K562 (cell line): Measurements from ENCODE around the gene TMED4. TPM values are rescaled to one million over a fixed set of nuclear protein-coding genes. Genes with fewer than 3 reads are reported as not detected.

ENCODE experiments used
- CXXC5 ChIP-seq: fragments of 250-450 bp; sonication (Bioruptor Pico); IDR thresholded peaks from 2 replicates; pipeline ENCODE4 v1.8.0; 2022; ENCODE audit warnings: inconsistent platforms, mild to moderate bottlenecking, moderate library complexity
- DMBX1 ChIP-seq: fragments of 250-450 bp; sonication (Bioruptor Pico); IDR thresholded peaks from 2 replicates; pipeline ENCODE4 v1.8.0; 2022; ENCODE audit warnings: inconsistent platforms, mild to moderate bottlenecking, moderate library complexity, borderline replicate concordance
- ELK3 ChIP-seq: fragments of 450-650 bp; formaldehyde crosslinking; IDR thresholded peaks from 2 replicates; pipeline ENCODE4 v1.4.0; 2020; ENCODE audit warnings: mild to moderate bottlenecking
- ETV6 ChIP-seq, 3 experiments: fragments of 150-350 bp in 1 of 3; sonication (generic) in 1 of 3; formaldehyde crosslinking in 1 of 3; IDR thresholded peaks; 2 replicates each; pipeline versions ENCODE4 v1.6.1 to v1.8.0; 2014 to 2022; ENCODE audit warnings: borderline replicate concordance in 2 of 3, low read depth in 2 of 3, antibody characterized with exemption in 1 of 3, low read length in 1 of 3, mild to moderate bottlenecking in 1 of 3, missing genetic modification reagents in 1 of 3
- GTF2F1 ChIP-seq: IDR thresholded peaks from 2 replicates; pipeline ENCODE4 v1.6.1; 2011; ENCODE audit warnings: low read depth, low read length, improper control_type of control experiment
- GTF3C2 ChIP-seq: IDR thresholded peaks from 3 replicates; pipeline ENCODE4 v1.6.1; 2011; ENCODE audit warnings: borderline replicate concordance, mild to moderate bottlenecking, moderate library complexity; ENCODE audit not compliant: insufficient read length; ENCODE audit errors: extremely low read depth
- HDGF ChIP-seq: fragments of 450-650 bp; IDR thresholded peaks from 2 replicates; pipeline ENCODE4 v1.6.1; 2016
- HOXB6 ChIP-seq: fragments of 250-450 bp; sonication (Bioruptor Pico); IDR thresholded peaks from 2 replicates; pipeline ENCODE4 v1.5.1; 2022; ENCODE audit warnings: mild to moderate bottlenecking, borderline replicate concordance
- MAX ChIP-seq: sonication (generic); formaldehyde crosslinking; IDR thresholded peaks from 2 replicates; pipeline ENCODE4 v1.9.0; 2022; ENCODE audit warnings: mild to moderate bottlenecking, missing genetic modification reagents
- NCOA1 ChIP-seq: fragments of 450-650 bp; IDR thresholded peaks from 2 replicates; pipeline ENCODE4 v1.6.1; 2016; ENCODE audit warnings: low read depth
- SMAD2 ChIP-seq: fragments of 150-350 bp; IDR thresholded peaks from 2 replicates; pipeline ENCODE4 v1.6.1; 2014; ENCODE audit warnings: low read depth, mild to moderate bottlenecking, low read length
- SNRNP70 ChIP-seq: fragments of 200-400 bp; formaldehyde crosslinking; optimal IDR thresholded peaks from 2 replicates; pipeline ENCODE3; 2017; ENCODE audit warnings: low read depth, low read length
- SRSF7 ChIP-seq: fragments of 200-400 bp; formaldehyde crosslinking; optimal IDR thresholded peaks from 2 replicates; pipeline ENCODE3; 2017; ENCODE audit warnings: mild to moderate bottlenecking, low read depth, low read length
- TAF15 ChIP-seq: fragments of 200-400 bp; formaldehyde crosslinking; IDR thresholded peaks from 2 replicates; pipeline ENCODE4 v1.6.1; 2017; ENCODE audit warnings: mild to moderate bottlenecking, low read depth, low read length, moderate library complexity
- ZBTB1 ChIP-seq: sonication (generic); formaldehyde crosslinking; IDR thresholded peaks from 2 replicates; pipeline ENCODE4 v1.8.1; 2023; ENCODE audit warnings: missing genetic modification reagents, low read depth, mild to moderate bottlenecking, borderline replicate concordance
- ZNF12 ChIP-seq: sonication (generic); formaldehyde crosslinking; IDR thresholded peaks from 2 replicates; pipeline ENCODE4 v1.4.0; 2020; ENCODE audit warnings: mild to moderate bottlenecking, missing genetic modification reagents
- ZNF232 ChIP-seq: sonication (generic); formaldehyde crosslinking; IDR thresholded peaks from 2 replicates; pipeline ENCODE4 v1.8.0; 2022; ENCODE audit warnings: mild to moderate bottlenecking, missing genetic modification reagents
- ZNF668 ChIP-seq: fragments of 250-450 bp; sonication (Bioruptor Pico); IDR thresholded peaks from 2 replicates; pipeline ENCODE4 v1.8.0; 2022; ENCODE audit warnings: mild to moderate bottlenecking, inconsistent platforms
- polyA plus RNA-seq, 8 experiments: library from polyadenylated mRNA; depleted of rRNA in 4 of 8; stranded (reverse) in 5 of 8; unstranded in 3 of 8; fragments of >200 nt; fragmentation: Nextera tagmentation in 2 of 8; fragmentation: Illumina TruSeq in 1 of 8; extraction: Ambion mirVana in 2 of 8; extraction: Trizol in 1 of 8; gene quantifications; 2 replicates each; pipeline versions ENCODE4 v1.2.1 to v1.2.3, GENCODE V29; 2011 to 2014; ENCODE audit warnings: inconsistent platforms in 1 of 8, missing spikeins in 1 of 8
- total RNA-seq, 7 experiments: library from RNA; depleted of rRNA in 6 of 7; stranded (reverse); fragments of >200 nt in 6 of 7; fragmentation: Illumina TruSeq in 2 of 7; extraction: Trizol in 2 of 7; gene quantifications; 2 replicates each; pipeline versions ENCODE4 v1.2.1 to v1.2.3, GENCODE V29; 2011 to 2021; ENCODE audit warnings: low replicate concordance in 1 of 7
- TF ChIP-seq, protein P1 (sequence below): sonication (generic); formaldehyde crosslinking; IDR thresholded peaks from 2 replicates; pipeline ENCODE4 v1.8.1; 2022; ENCODE audit warnings: missing genetic modification reagents

TMED4 gene
- total and polyA plus RNA-seq, 9 of the 15 experiments (the other 6 are each of a cell fraction or from before 2014, with no cell fraction given) = 20.3 to 64.0 (median 42.1) TPM

- TF ChIP-seq ELK3 (no peak), DMBX1 (CRISPR knock-in tag) (peak; percentile 50; the same call in 1 of the 2 replicates), ZNF232 (CRISPR knock-in tag) (0 out of 2 replicates have a peak, but pooled peaks have one; percentile 2), GTF2F1 (0 out of 2 replicates have a peak, but pooled peaks have one; percentile 20), SNRNP70 (no peak), HOXB6 (no peak), ZNF12 (CRISPR knock-in tag) (no peak; the same call in 1 of the 2 replicates), ZBTB1 (CRISPR knock-in tag) (0 out of 2 replicates have a peak, but pooled peaks have one; percentile 50), GTF3C2 (no peak), ZNF668 (CRISPR knock-in tag) (no peak), MAX (CRISPR knock-in tag) (peak; percentile 97), NCOA1 (no peak), ETV6 (IDR thresholded peaks at IDR 0.05; ENCODE audit: borderline replicate concordance in 1 of 2, low read depth in 2 of 2, low read length in 1 of 2) (peak; percentile 84 to 92; a peak in 3 of 4 replicates), ETV6 (CRISPR knock-in tag; IDR thresholded peaks at IDR 0.05; ENCODE audit: borderline replicate concordance) (no peak; the same call in 1 of the 2 replicates), TAF15 (no peak), CXXC5 (CRISPR knock-in tag) (peak; percentile 90), SMAD2 (no peak), SRSF7 (no peak), HDGF (no peak)
- TF ChIP-seq, protein P1, sequence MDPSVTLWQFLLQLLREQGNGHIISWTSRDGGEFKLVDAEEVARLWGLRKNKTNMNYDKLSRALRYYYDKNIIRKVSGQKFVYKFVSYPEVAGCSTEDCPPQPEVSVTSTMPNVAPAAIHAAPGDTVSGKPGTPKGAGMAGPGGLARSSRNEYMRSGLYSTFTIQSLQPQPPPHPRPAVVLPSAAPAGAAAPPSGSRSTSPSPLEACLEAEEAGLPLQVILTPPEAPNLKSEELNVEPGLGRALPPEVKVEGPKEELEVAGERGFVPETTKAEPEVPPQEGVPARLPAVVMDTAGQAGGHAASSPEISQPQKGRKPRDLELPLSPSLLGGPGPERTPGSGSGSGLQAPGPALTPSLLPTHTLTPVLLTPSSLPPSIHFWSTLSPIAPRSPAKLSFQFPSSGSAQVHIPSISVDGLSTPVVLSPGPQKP (CRISPR knock-in tag) = no peak
Observed at GRCh38 chr7:44573464-44574286, 8.4 kb downstream of the TMED4 start, which contains the start of gene DDX56 (continued).
